ENCODE data around the gene HAUS3. TPM values are rescaled to one million over a fixed set of nuclear protein-coding genes. Genes with fewer than 3 reads are reported as not detected.

The HAUS3 gene
- total RNA-seq, 3 donors from 2014 or later, result 9.9 to 13.7 (median 11.4) TPM

GRCh38 chr4:2273657-2274319 is 31.9 kb upstream of the HAUS3 start:
- intact Hi-C loops (cut with DNase I, micrococcal nuclease), result no loop called here
- no peaks in the 10 kb centered on the region for H3K4me1 ChIP-seq (ENCODE audit: low read depth)
- no peaks in the 10 kb centered on the region for H3K9me3 ChIP-seq
- no peak overlapping the region for H3K4me3 ChIP-seq
- TF ChIP-seq CTCF (IDR thresholded peaks at IDR 0.05), result no peak
- DNase-seq (peak in 1 of 3 donors; percentile 33), ATAC-seq (no peak)
- no peaks in the 10 kb centered on the region for H3K36me3 ChIP-seq (ENCODE audit: low read depth)

DNA sequence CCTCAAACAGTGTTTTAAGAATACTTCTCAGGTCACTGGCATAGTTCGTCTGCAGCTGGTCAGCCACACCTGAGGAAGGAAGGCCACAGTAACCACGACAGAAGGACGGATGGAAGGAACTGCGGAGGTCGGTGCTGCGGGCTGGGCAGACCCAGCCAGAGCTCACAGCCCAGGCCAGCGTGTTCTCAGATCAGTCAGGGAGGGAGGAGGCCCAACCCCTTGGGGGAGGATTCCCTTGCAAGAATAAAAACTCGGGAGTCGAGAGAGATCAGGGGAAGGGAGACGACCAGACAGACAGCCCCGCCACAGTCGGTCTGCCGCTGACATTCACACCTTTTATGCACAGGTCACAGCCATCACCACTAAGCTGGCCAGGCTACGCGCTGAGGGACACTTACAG is 31.3 kb upstream of the HAUS3 start:
- Histone ChIP-seq H3K36me3 (ENCODE audit: low read depth) (no peaks in the 10 kb centered on the region), H3K4me1 (ENCODE audit: low read depth) (no peaks in the 10 kb centered on the region), H3K9me3 (no peaks in the 10 kb centered on the region), H3K4me3 (no peak overlapping the region)
- DNase-seq (peak in 1 of 3 donors; percentile 39), ATAC-seq (no peak)
- intact Hi-C loops (cut with DNase I, micrococcal nuclease), result no loop called here
- no peak for TF ChIP-seq CTCF (IDR thresholded peaks at IDR 0.05)

- no peak for TF ChIP-seq CTCF (IDR thresholded peaks at IDR 0.05)
- DNase-seq (no peak), ATAC-seq (no peak)
- Histone ChIP-seq H3K4me3 (no peak overlapping the region), H3K9me3 (no peaks in the 10 kb centered on the region), H3K36me3 (ENCODE audit: low read depth) (no peaks in the 10 kb centered on the region), H3K4me1 (ENCODE audit: low read depth) (no peaks in the 10 kb centered on the region)
- intact Hi-C loops (cut with DNase I, micrococcal nuclease), result no loop called here
Measured at GRCh38 chr4:2272828-2273120, 30.9 kb upstream of the HAUS3 start.

GRCh38 chr4:2272026-2272827 is 30.3 kb upstream of the HAUS3 start:
- intact Hi-C loops (cut with DNase I, micrococcal nuclease), result no loop called here
- no peak overlapping the region for H3K4me3 ChIP-seq
- H3K4me1 ChIP-seq (ENCODE audit: low read depth), result no peaks in the 10 kb centered on the region
- DNase-seq (peak in 2 of 3 donors; percentile 17 to 47), ATAC-seq (no peak)
- H3K36me3 ChIP-seq (ENCODE audit: low read depth), result no peaks in the 10 kb centered on the region
- TF ChIP-seq CTCF (IDR thresholded peaks at IDR 0.05), result no peak
- no peaks in the 10 kb centered on the region for H3K9me3 ChIP-seq

DNA sequence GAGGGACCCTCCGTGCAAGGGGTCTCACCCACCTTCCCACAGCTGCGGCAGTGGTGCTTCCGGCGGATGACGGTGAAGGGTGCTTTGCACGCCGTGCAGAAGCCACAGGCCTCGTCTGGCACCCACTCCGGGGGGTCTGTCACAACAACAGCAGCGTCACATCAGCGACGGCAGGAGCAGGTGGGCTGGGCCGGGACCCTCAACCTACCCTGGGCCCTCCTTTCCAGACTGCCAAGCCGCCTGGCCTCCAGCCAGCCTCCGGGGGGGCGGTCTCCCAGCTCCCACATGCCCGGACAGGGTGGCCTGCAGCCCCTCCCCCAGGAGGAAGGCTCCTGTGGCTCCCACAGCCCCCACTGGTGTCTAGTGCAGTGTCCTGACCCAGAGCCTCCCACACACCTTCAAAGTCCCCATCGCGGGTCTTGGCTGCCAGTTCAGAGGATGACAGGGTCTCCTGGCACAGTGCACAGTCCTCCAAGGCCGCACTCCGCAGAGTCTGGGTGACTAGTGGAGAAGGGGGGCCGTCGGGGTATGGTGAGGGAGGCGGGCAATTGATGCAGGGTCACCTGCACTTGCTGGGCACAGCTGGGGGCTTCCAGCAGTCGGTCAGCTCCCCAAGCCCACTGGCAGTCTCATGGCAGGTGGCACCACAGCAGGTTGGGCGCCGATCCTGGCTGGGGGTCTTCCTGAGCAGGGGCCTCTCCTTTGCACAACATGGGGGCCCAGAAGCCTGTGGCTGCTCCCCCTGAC is 29.5 kb upstream of the HAUS3 start:
- no peak for TF ChIP-seq CTCF (IDR thresholded peaks at IDR 0.05)
- Histone ChIP-seq H3K9me3 (no peaks in the 10 kb centered on the region), H3K4me1 (ENCODE audit: low read depth) (no peaks in the 10 kb centered on the region), H3K4me3 (no peak overlapping the region), H3K36me3 (ENCODE audit: low read depth) (no peaks in the 10 kb centered on the region)
- ATAC-seq, result no peak
- DNase-seq, result peak in 2 of 3 donors; percentile 23 to 47
- intact Hi-C loops (cut with DNase I, micrococcal nuclease), result no loop called here

Data from mucosa of descending colon (tissue), 3 donors.